Measurements from ENCODE around the gene TRIM37. TPM values are rescaled to one million over a fixed set of nuclear protein-coding genes. Genes with fewer than 3 reads are reported as not detected.

TRIM37 gene
- total RNA-seq, 1 experiment from 2014 or later = 38.9 TPM

DNA sequence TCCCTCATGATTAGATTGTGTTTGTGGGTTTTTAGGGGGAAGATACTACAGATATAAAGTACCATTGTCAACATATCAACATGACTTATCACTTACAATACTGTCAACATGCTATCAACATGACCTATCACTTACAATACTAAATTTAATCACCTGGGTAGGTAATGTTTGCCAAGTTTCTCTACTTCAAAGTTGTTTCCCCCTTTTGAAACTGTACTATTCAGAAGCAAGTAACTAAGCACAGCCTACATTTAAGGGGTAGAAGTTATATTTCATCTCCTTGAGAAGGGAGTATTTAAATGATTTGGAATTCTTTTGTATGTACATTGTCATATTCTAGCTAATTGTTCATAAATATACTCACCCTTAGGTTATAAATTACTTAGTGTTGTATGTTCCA lies 68.7 kb downstream of the TRIM37 start:
- ChIA-PET CTCF (no interaction called here), POLR2A (no interaction called here)
- H3K27me3 Mint-ChIP-seq (ENCODE audit: insufficient read depth, unreplicated experiment) = no peaks in the 10 kb centered on the region
- DNase-seq (ENCODE audit: unreplicated experiment) = no peak
- H3K9me3 Mint-ChIP-seq (ENCODE audit: unreplicated experiment) = no peaks in the 10 kb centered on the region
- BruUV-seq (replicated peaks) = no TSS peak
- intact Hi-C loops (cut with micrococcal nuclease) = no loop called here
- H3K4me1 Mint-ChIP-seq (ENCODE audit: insufficient read depth, unreplicated experiment) = no peaks in the 10 kb centered on the region
- no peak for TF ChIP-seq CTCF (IDR thresholded peaks at IDR 0.05; ENCODE audit: unreplicated experiment)
- no peak overlapping the region for H3K4me3 Mint-ChIP-seq (ENCODE audit: unreplicated experiment)
- peaks cover 80% of the 10 kb centered on the region for H3K36me3 Mint-ChIP-seq (ENCODE audit: insufficient read depth, unreplicated experiment)
- no peak overlapping the region for H3K27ac Mint-ChIP-seq (ENCODE audit: low read depth, unreplicated experiment)

DNA sequence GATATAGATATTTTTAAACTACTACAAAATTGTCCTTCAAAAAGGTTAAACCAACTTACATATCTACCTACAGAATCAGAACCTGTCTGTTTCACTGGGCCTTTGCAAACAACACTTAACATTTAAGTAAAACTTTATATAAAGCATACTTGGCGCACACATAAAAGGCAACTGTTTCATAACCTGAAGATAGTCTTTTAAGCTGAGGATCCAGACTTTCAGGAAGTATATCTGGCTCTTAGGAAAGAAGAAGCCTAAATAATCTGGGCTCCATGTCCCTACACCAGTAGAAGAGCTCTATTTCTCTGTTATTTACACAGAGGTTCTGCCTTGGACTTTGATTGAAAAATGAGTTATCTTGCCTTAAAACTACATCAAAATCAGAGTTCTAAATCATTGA lies 75.9 kb downstream of the TRIM37 start:
- no peak for TF ChIP-seq CTCF (IDR thresholded peaks at IDR 0.05; ENCODE audit: unreplicated experiment)
- Mint-ChIP-seq H3K27ac (ENCODE audit: low read depth, unreplicated experiment) (no peak overlapping the region), H3K9me3 (ENCODE audit: unreplicated experiment) (no peaks in the 10 kb centered on the region), H3K4me3 (ENCODE audit: unreplicated experiment) (no peak overlapping the region), H3K27me3 (ENCODE audit: insufficient read depth, unreplicated experiment) (no peaks in the 10 kb centered on the region), H3K36me3 (ENCODE audit: insufficient read depth, unreplicated experiment) (peaks cover 36% of the 10 kb centered on the region), H3K4me1 (ENCODE audit: insufficient read depth, unreplicated experiment) (no peaks in the 10 kb centered on the region)
- no peak for DNase-seq (ENCODE audit: unreplicated experiment)
- ChIA-PET POLR2A (interaction anchor here (2.2 kb wide), 1 partner anchor 28 kb away, joined by 5 read pairs; no protein-coding TSS in a partner anchor), CTCF (interaction anchor here (0.6 to 0.7 kb wide), 2 partner anchors 9 to 16 kb away, joined by 3 to 4 read pairs; no protein-coding TSS in a partner anchor)
- no TSS peak for BruUV-seq (replicated peaks)
- intact Hi-C loops (cut with micrococcal nuclease) = no loop called here

DNA sequence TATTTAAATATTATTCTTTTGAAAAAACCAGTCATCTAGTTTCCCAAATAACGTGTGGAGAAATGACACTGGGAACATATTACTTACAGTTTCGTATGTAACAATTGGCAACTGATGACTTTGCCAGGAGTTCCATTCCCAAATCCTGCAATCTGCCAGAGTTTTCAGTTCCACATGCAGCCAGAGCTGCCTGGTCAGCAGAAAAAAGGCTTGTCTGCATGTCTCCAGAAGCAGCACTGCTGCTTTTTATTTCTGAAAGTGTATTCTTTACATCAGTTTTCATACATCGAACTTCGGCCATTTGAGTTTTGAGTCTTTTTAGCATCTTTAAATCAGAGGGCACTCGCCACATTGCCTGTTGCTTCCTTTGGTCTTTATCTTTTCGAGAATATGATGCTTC lies 78.4 kb downstream of the TRIM37 start:
- no peaks in the 10 kb centered on the region for H3K9me3 Mint-ChIP-seq (ENCODE audit: unreplicated experiment)
- intact Hi-C loops (cut with micrococcal nuclease) = no loop called here
- H3K27ac Mint-ChIP-seq (ENCODE audit: low read depth, unreplicated experiment) = no peak overlapping the region
- no peaks in the 10 kb centered on the region for H3K27me3 Mint-ChIP-seq (ENCODE audit: insufficient read depth, unreplicated experiment)
- ChIA-PET CTCF (no interaction called here), POLR2A (no interaction called here)
- no peak overlapping the region for H3K4me3 Mint-ChIP-seq (ENCODE audit: unreplicated experiment)
- no TSS peak for BruUV-seq (replicated peaks)
- peaks cover 23% of the 10 kb centered on the region for H3K36me3 Mint-ChIP-seq (ENCODE audit: insufficient read depth, unreplicated experiment)
- no peak for TF ChIP-seq CTCF (IDR thresholded peaks at IDR 0.05; ENCODE audit: unreplicated experiment)
- H3K4me1 Mint-ChIP-seq (ENCODE audit: insufficient read depth, unreplicated experiment) = no peaks in the 10 kb centered on the region
- DNase-seq (ENCODE audit: unreplicated experiment) = no peak

GRCh38 chr17:59027750-59028149 lies 78.9 kb downstream of the TRIM37 start:
- TF ChIP-seq CTCF (IDR thresholded peaks at IDR 0.05; ENCODE audit: unreplicated experiment) = no peak
- H3K27me3 Mint-ChIP-seq (ENCODE audit: insufficient read depth, unreplicated experiment) = no peaks in the 10 kb centered on the region
- intact Hi-C loops (cut with micrococcal nuclease) = no loop called here
- peak overlapping the region; percentile 17 for H3K27ac Mint-ChIP-seq (ENCODE audit: low read depth, unreplicated experiment)
- ChIA-PET CTCF (no interaction called here), POLR2A (no interaction called here)
- peaks cover 20% of the 10 kb centered on the region for H3K36me3 Mint-ChIP-seq (ENCODE audit: insufficient read depth, unreplicated experiment)
- DNase-seq (ENCODE audit: unreplicated experiment) = no peak
- no peak overlapping the region for H3K4me3 Mint-ChIP-seq (ENCODE audit: unreplicated experiment)
- no peaks in the 10 kb centered on the region for H3K9me3 Mint-ChIP-seq (ENCODE audit: unreplicated experiment)
- no peaks in the 10 kb centered on the region for H3K4me1 Mint-ChIP-seq (ENCODE audit: insufficient read depth, unreplicated experiment)
- no TSS peak for BruUV-seq (replicated peaks)
